H9 (cell line): ENCODE data around the gene TACO1. TPM values are rescaled to one million over a fixed set of nuclear protein-coding genes. Genes with fewer than 3 reads are reported as not detected.

Experiments used
- DNase-seq: peaks from one replicate; pipeline ENCODE4 v3.0.0-alpha.2; 2017
- H2AFZ ChIP-seq: one replicate; pipeline ENCODE4 v1.6.1; 2013; ENCODE audit warnings: mild to moderate bottlenecking, low read length, control low read depth, moderate library complexity
- H2AK5ac ChIP-seq: 2 replicates; pipeline ENCODE4 v1.6.1; 2013; ENCODE audit warnings: low read length, control low read depth, mixed read lengths; ENCODE audit not compliant: insufficient read length
- H2BK120ac ChIP-seq: one replicate; pipeline ENCODE4 v1.6.1; 2013; ENCODE audit warnings: low read depth, mild to moderate bottlenecking, low read length, control low read depth, inconsistent platforms; ENCODE audit not compliant: poor library complexity, severe bottlenecking
- H2BK12ac ChIP-seq: 2 replicates; pipeline ENCODE4 v1.6.1; 2013; ENCODE audit warnings: low read length, control low read depth, mixed read lengths, low read depth; ENCODE audit not compliant: insufficient read length
- H2BK15ac ChIP-seq: 2 replicates; pipeline ENCODE4 v1.6.1; 2013; ENCODE audit warnings: low read depth, low read length, control low read depth
- H2BK20ac ChIP-seq: one replicate; pipeline ENCODE4 v1.6.1; 2013; ENCODE audit warnings: low read depth, mild to moderate bottlenecking, low read length, control low read depth, inconsistent platforms; ENCODE audit not compliant: poor library complexity, severe bottlenecking
- H2BK5ac ChIP-seq: 2 replicates; pipeline ENCODE4 v1.6.1; 2013; ENCODE audit warnings: low read length, control low read depth, mixed read lengths; ENCODE audit not compliant: insufficient read length
- H3K14ac ChIP-seq: 2 replicates; pipeline ENCODE4 v1.6.1; 2013; ENCODE audit warnings: low read length, control low read depth; ENCODE audit not compliant: insufficient read depth
- H3K18ac ChIP-seq: 2 replicates; pipeline ENCODE4 v1.6.1; 2013; ENCODE audit warnings: low read depth, mild to moderate bottlenecking, mixed read lengths, low read length, control low read depth; ENCODE audit not compliant: insufficient read length
- H3K23ac ChIP-seq: 2 replicates; pipeline ENCODE4 v1.6.1; 2013; ENCODE audit warnings: low read length, control low read depth, mixed read lengths, low read depth; ENCODE audit not compliant: insufficient read length
- H3K23me2 ChIP-seq: 2 replicates; pipeline ENCODE4 v1.6.1; 2013; ENCODE audit warnings: low read depth, mild to moderate bottlenecking, mixed read lengths, low read length, control low read depth; ENCODE audit not compliant: insufficient read length, poor library complexity, severe bottlenecking
- H3K27ac ChIP-seq: 2 replicates; pipeline ENCODE4 v1.5.1; 2013; ENCODE audit warnings: low read length, control low read depth, mixed read lengths, low read depth; ENCODE audit not compliant: insufficient read length
- H3K27me3 ChIP-seq: 2 replicates; pipeline ENCODE4 v1.6.1; 2013; ENCODE audit warnings: low read length, control low read depth, inconsistent platforms; ENCODE audit not compliant: insufficient read depth
- H3K4ac ChIP-seq: 2 replicates; pipeline ENCODE4 v1.6.1; 2013; ENCODE audit warnings: low read depth, mild to moderate bottlenecking, control low read depth, inconsistent platforms, low read length, moderate library complexity
- H3K4me1 ChIP-seq: 2 replicates; pipeline ENCODE4 v1.6.1; 2013; ENCODE audit warnings: low read length, control low read depth, inconsistent platforms; ENCODE audit not compliant: insufficient read depth
- H3K4me2 ChIP-seq: 2 replicates; pipeline ENCODE4 v1.6.1; 2013; ENCODE audit warnings: low read length, control low read depth, mixed read lengths; ENCODE audit not compliant: insufficient read length, insufficient read depth
- H3K56ac ChIP-seq: 2 replicates; pipeline ENCODE4 v1.6.1; 2013; ENCODE audit warnings: low read depth, mild to moderate bottlenecking, mixed read lengths, low read length, control low read depth; ENCODE audit not compliant: insufficient read length
- H3K79me1 ChIP-seq: 2 replicates; pipeline ENCODE4 v1.6.1; 2013; ENCODE audit warnings: low read depth, mild to moderate bottlenecking, moderate library complexity, low read length, control low read depth, inconsistent platforms; ENCODE audit not compliant: insufficient read depth, poor library complexity, severe bottlenecking
- H3K79me2 ChIP-seq: 2 replicates; pipeline ENCODE4 v1.6.1; 2013; ENCODE audit warnings: low read length, control low read depth, inconsistent platforms; ENCODE audit not compliant: insufficient read depth
- H3K9ac ChIP-seq: 2 replicates; pipeline ENCODE4 v1.6.1; 2013; ENCODE audit warnings: low read length, control low read depth, mixed read lengths; ENCODE audit not compliant: insufficient read length; ENCODE audit errors: extremely low read depth
- H3K9me3 ChIP-seq: one replicate; pipeline ENCODE4 v1.6.1; 2013; ENCODE audit warnings: low read depth, low read length, inconsistent platforms; ENCODE audit not compliant: control insufficient read depth
- H3T11ph ChIP-seq: one replicate; pipeline ENCODE4 v1.6.1; 2013; ENCODE audit warnings: mild to moderate bottlenecking, low read length, control low read depth, inconsistent platforms
- H4K20me1 ChIP-seq: one replicate; pipeline ENCODE4 v1.6.1; 2013; ENCODE audit not compliant: control insufficient read depth, insufficient read length, insufficient read depth
- H4K5ac ChIP-seq: 2 replicates; pipeline ENCODE4 v1.6.1; 2013; ENCODE audit warnings: low read depth, mild to moderate bottlenecking, mixed read lengths, low read length, control low read depth; ENCODE audit not compliant: insufficient read length
- H4K8ac ChIP-seq: replicated peaks from 2 replicates; pipeline ENCODE4 v1.6.1; 2013; ENCODE audit warnings: low read length, control low read depth, mixed read lengths, low read depth; ENCODE audit not compliant: insufficient read length
- H4K91ac ChIP-seq: 2 replicates; pipeline ENCODE4 v1.6.1; 2013; ENCODE audit warnings: low read depth, mild to moderate bottlenecking, moderate library complexity, mixed read lengths, low read length, control low read depth; ENCODE audit not compliant: insufficient read length
- H3K27ac Mint-ChIP-seq, 3 experiments: 2 replicates in 2 of 3; 3 replicates in 1 of 3; pipeline ENCODE4 v1.8.0; 2020 to 2021; ENCODE audit warnings: mixed read lengths in 3 of 3, mild to moderate bottlenecking in 1 of 3, moderate library complexity in 1 of 3
- H3K27me3 Mint-ChIP-seq: 2 replicates; pipeline ENCODE4 v1.8.0; 2021; ENCODE audit warnings: low read depth, mild to moderate bottlenecking, moderate library complexity, mixed read lengths
- H3K36me3 Mint-ChIP-seq, 3 experiments: 2 replicates in 2 of 3; 3 replicates in 1 of 3; pipeline ENCODE4 v1.8.0; 2020 to 2021; ENCODE audit warnings: low read depth in 3 of 3, mixed read lengths in 3 of 3; ENCODE audit not compliant: insufficient read depth in 1 of 3
- H3K4me1 Mint-ChIP-seq, 2 experiments: 2 replicates each; pipeline ENCODE4 v1.8.0; 2020; ENCODE audit warnings: mixed read lengths in 2 of 2
- H3K4me3 Mint-ChIP-seq, 2 experiments: 2 replicates in 1 of 2; 3 replicates in 1 of 2; pipeline ENCODE4 v1.8.0; 2020 to 2021; ENCODE audit warnings: mild to moderate bottlenecking in 2 of 2, mixed read lengths in 2 of 2, moderate library complexity in 1 of 2
- H3K9me3 Mint-ChIP-seq, 2 experiments: 2 replicates in 1 of 2; 3 replicates in 1 of 2; pipeline ENCODE4 v1.8.0; 2020; ENCODE audit warnings: mild to moderate bottlenecking in 2 of 2, mixed read lengths in 2 of 2, moderate library complexity in 1 of 2
- CTCF ChIP-seq: fragments of 200-600 bp; sonication (generic); conservative IDR thresholded peaks from 3 replicates; pipeline ENCODE4 v1.8.0; 2021; ENCODE audit warnings: antibody characterized with exemption, mild to moderate bottlenecking
- WGBS: extraction: QIAGEN DNeasy Blood & Tissue Kit; methylation state at CpG from one replicate; pipeline ENCODE4 v1.1.7; 2013; ENCODE audit warnings: missing lambda C conversion rate, low lambda C conversion rate, mixed read lengths; ENCODE audit not compliant: insufficient read length; ENCODE audit errors: extremely low coverage; 5-methylcytosine and 5-hydroxymethylcytosine counted together
- total RNA-seq: library from RNA; stranded (reverse); gene quantifications from 2 replicates; pipeline ENCODE4 v1.2.1, GENCODE V29; 2021

The TACO1 gene
- total RNA-seq, 1 experiment from 2014 or later, result 30.2 TPM

DNA sequence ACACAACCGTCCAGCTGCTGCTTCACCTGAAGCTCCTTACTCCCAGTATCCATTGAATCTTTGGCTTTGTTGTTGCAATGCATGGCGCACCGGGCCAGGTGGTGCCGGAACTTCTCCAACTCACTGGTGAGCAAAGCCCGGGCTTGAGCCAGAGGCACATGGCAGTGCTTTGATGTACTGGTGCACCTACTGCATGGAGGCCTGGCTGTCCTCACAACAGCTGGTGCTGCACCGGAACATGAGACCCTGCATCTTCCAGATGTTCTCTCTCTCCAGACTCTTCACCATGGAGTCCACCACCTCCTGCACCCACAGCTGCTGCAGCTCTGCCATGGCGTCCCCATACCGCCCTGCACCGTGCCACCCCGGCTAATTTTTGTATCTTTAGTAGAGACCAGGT lies 10.2 kb downstream of the TACO1 start:
- Histone ChIP-seq H3K27ac (no peak overlapping the region), H3K79me1 (no peaks in the 10 kb centered on the region), H3K9me3 (no peaks in the 10 kb centered on the region), H3K79me2 (no peaks in the 10 kb centered on the region), H3K4ac (no peak overlapping the region), H3K23ac (no peak overlapping the region), H2BK5ac (no peak overlapping the region), H4K91ac (no peak overlapping the region), H4K5ac (no peak overlapping the region), H2BK120ac (no peak overlapping the region), H3K4me2 (no peak overlapping the region), H2BK15ac (no peak overlapping the region), H3K27me3 (no peaks in the 10 kb centered on the region), H3K23me2 (no peaks in the 10 kb centered on the region), H3K9ac (no peak overlapping the region), H3K14ac (no peak overlapping the region), H3K18ac (no peak overlapping the region), H2AFZ (no peak overlapping the region), H2BK12ac (no peak overlapping the region), H3K4me1 (no peaks in the 10 kb centered on the region), H4K20me1 (no peaks in the 10 kb centered on the region), H3K56ac (no peak overlapping the region), H2BK20ac (no peak overlapping the region), H2AK5ac (no peak overlapping the region), H3T11ph (no peak overlapping the region), H4K8ac (no peak overlapping the region)
- DNase-seq, result no peak
- no peaks in the 10 kb centered on the region for H3K9me3 Mint-ChIP-seq
- 0 out of 7 replicates have a peak overlapping the region, but pooled peaks of 1 of the 3 experiments have one; percentile 20 for H3K27ac Mint-ChIP-seq
- WGBS, result no CpG with 5 or more reads among the region's 10 CpGs
- H3K36me3 Mint-ChIP-seq, result peaks cover 8 to 44% (median 30%) of the 10 kb centered on the region in 3 experiments; a peak in 6 of 7 replicates
- TF ChIP-seq CTCF, result no peak
- no peaks in the 10 kb centered on the region for H3K27me3 Mint-ChIP-seq
- no peaks in the 10 kb centered on the region for H3K4me1 Mint-ChIP-seq
- no peak overlapping the region for H3K4me3 Mint-ChIP-seq
